GM12874 (cell line): ENCODE measurements around the gene ZBTB16.

Experiments used
- CTCF ChIP-seq: IDR thresholded peaks from 2 replicates; pipeline ENCODE4 v1.5.1; 2011; ENCODE audit warnings: low read depth, mild to moderate bottlenecking, control low read depth, low read length, moderate library complexity; ENCODE audit not compliant: insufficient read depth

Gene ZBTB16

DNA sequence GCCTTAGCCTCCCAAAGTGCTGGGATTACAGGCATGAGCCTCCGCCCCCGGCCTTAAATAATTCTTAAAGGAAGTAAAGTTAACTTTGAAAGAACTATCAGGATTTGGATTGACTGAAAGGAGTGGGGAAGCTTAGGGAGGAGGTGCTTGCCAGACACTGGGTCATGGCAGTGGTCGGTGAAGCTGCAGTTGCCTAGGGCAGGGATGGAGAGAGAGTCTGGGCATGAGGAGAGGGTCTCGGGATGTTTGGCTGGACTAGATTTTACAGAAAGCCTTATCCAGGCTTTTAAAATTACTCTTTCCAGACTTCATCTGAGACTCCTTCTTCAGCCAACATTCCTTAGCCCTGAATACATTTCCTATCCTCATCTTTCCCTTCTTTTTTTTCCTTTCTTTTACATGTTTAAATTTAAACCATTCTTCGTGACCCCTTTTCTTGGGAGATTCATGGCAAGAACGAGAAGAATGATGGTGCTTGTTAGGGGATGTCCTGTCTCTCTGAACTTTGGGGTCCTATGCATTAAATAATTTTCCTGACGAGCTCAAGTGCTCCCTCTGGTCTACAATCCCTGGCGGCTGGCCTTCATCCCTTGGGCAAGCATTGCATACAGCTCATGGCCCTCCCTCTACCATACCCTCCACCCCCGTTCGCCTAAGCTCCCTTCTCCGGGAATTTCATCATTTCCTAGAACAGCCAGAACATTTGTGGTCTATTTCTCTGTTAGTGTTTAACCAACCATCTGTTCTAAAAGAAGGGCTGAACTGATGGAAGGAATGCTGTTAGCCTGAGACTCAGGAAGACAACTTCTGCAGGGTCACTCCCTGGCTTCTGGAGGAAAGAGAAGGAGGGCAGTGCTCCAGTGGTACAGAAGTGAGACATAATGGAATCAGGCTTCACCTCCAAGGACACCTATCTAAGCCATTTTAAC, 236.4 kb downstream of the ZBTB16 start, which contains the start of gene NNMT:
TSS of gene NNMT (plus strand) at position 724 of the 929 bp plus-strand sequence. CDS start at position 882, 158 bp downstream.
- TF ChIP-seq CTCF, result no peak

- no peak for TF ChIP-seq CTCF
Observed at GRCh38 chr11:114296605-114297372, 237.3 kb downstream of the ZBTB16 start.

DNA sequence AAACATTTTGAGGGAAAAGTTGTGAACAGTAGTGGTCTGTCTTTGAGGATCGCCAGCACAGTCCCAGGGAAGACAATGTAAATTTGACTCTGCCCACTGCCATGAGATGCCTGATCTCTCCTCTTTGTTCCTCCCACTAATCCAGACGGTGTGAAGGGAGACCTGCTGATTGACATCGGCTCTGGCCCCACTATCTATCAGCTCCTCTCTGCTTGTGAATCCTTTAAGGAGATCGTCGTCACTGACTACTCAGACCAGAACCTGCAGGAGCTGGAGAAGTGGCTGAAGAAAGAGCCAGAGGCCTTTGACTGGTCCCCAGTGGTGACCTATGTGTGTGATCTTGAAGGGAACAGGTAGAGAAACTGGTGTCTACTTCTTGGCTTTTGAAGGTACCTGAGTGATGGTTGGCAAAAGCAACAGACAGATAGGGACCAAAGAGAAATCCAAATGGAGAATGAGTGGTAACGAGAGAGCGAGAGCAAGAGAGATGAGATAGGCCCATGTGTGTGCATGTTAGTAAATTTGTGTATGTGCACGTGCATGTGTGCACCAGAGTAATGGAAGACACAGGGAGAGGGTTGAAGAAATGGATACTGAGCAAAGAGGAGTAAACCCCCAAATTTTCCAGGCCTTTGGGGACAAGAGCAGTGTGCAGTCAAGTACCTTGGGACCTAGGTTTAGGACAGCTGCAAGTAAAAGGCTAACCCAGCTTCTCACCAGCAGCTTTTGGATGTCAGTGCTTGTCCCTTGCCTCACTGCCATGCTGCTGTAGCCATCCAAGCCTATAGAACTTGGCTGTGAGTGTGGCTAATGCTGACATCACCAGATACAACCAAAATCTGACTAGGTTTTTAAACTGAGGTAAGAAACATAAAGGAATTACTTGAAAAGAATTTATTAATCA, 238.5 kb downstream of the ZBTB16 start:
- TF ChIP-seq CTCF, result no peak

DNA sequence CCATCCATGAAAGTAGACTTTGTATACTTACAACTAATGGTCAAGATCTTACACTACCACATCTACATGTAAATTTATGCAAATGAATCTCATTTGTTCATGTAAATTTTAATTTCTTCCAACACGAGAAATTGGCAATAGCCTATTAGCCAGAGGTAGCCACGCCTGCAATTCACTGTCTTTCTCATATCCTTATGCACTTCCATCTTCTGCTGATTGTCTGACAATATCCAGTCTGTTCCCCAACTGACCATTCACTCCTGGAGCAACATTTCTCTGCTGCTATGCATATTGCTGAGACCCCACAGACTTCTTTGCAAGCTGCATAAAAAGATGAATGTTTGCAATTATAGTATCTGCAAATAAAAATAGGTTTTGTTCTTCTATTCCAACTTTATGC, 239.2 kb downstream of the ZBTB16 start:
- no peak for TF ChIP-seq CTCF
